GM18505 (cell line): ENCODE results near the gene TRIM8.

Experiments used
- ATAC-seq: cut with Tn5 transposase; IDR thresholded peaks from one replicate; pipeline ENCODE4 v1.9.1; 2021; ENCODE audit not compliant: unreplicated experiment
- POLR2A ChIP-seq: IDR thresholded peaks from 4 replicates; pipeline ENCODE4 v1.6.1; 2011; ENCODE audit warnings: borderline replicate concordance; ENCODE audit not compliant: insufficient read depth, insufficient read length; ENCODE audit errors: extremely low read depth

The TRIM8 gene

GRCh38 chr10:102673819-102674511, 29.7 kb downstream of the TRIM8 start:
- no peak for TF ChIP-seq POLR2A
- no peak for ATAC-seq

- TF ChIP-seq POLR2A: no peak
- ATAC-seq: no peak
Measured at GRCh38 chr10:102674566-102674965, 30.3 kb downstream of the TRIM8 start.

DNA sequence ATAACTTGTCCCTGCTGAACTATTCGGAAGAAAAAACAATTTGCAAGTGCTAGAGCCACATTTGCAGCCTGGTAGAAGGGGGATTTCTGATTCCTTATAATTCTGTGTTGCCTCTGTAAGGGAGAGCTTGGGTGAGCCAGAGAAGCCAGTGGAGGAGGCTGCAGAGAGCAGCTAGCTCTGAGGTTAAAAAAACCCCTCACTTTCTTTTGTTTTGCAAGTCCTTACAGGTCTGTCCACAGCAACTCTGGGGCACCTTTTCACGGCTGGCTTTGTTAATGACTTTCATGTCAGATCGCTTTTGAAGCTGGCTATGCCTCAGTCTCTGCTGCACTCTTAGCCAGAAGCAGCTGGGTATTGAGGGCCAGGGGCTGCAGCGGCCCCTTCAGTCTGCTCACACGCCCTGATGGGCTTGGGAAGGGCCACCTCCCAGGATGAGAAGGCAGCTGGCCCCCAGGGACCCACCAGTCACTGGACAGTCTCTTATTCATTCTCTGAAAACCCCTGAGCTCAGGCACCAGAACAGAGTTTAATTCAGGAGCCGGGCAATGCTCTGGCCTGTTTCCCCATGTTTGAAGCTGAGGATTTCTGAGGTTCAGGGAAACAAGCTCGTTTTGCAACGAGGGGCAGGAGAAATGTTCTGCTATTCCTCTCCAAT, 30.9 kb downstream of the TRIM8 start:
- ATAC-seq: no peak

DNA sequence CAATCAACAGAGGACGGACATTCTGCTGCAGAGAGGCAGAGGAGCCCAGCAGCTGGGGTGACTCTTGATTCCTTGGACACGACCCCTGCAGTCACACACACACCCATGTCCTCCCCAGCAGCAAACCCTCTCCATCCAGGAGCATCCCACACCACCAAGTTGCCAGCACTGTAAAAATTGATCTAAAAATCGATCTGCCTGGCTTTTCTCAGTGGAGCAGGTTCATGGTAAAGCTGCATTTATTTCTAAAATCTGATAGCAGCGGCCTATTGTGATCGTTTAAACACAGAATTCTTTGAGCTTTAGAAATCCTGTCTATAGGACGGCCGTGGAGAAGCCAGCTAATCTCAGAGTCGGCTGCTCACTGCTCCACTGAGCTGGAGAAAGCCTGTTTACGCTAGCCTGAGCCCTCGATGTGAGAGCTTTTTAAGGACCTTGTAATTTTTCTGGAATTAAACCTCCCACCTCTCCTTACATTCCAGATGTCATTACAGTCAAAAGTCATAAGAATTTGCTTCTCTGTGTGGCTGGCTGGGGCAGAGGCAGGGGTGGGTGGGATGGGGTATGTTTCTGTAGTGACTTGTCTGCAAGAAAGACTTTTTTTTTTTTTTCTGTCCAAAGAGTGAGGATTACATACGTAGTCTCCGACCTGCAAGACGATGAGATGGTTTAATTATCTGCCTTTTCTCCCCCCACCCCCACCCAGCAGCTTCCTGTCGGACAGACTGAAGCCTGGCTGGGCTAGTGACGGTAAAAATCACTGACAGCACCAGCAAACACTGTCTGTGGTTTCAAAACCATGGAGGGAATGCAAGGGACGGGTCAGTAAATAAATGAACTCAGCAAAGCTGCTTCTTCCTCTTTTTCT, 31.6 kb downstream of the TRIM8 start:
- ATAC-seq: no peak

More for the DNA sequence above, 30.9 kb downstream of the TRIM8 start:
- no peak for TF ChIP-seq POLR2A

GRCh38 chr10:102676534-102677315, 32.4 kb downstream of the TRIM8 start:
- no peak for TF ChIP-seq POLR2A
- no peak for ATAC-seq

More for the DNA sequence above, 31.6 kb downstream of the TRIM8 start:
- no peak for TF ChIP-seq POLR2A

GRCh38 chr10:102677331-102678067, 33.2 kb downstream of the TRIM8 start:
- no peak for ATAC-seq

DNA sequence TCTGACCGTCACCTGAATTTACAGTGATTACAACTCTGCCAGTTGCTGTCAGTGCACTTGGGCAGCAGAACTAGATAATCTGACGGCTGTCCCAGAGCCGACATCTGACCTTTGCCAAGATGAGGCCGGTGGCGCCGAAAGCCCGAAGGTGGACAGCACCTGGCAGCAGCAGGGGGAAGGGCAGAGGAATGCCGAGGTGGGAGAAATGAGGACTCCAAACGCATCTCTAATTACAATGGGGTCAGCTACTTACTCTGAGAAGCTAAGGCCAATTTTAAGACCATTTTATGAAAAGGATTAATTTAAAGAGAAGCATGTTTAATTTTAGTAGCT, 33.8 kb downstream of the TRIM8 start:
- TF ChIP-seq POLR2A: no peak
- ATAC-seq: no peak

More at GRCh38 chr10:102677331-102678067, 33.2 kb downstream of the TRIM8 start:
- TF ChIP-seq POLR2A: no peak

DNA sequence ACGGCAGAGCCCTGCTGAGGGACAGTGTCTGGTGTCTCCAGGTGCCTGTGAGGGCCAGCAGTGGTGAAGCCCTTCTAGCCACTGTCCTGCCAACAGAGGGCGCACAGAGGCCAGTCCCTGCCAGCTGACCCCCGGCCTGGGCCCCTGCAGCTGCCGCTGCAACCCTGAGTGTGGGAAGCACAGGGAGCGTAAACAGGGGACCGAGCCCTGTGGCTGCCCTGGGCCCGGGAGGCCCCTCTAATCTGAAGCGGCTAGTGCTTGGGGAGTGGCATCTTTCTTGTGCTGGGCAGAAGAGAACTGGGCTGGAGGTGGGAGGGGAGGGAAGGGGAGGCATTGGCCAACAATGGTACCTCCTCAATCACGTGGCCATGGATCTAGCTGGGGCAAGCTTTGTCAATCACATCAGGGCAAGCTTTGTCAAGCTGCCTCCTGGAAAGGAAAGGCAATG, 34.6 kb downstream of the TRIM8 start:
- no peak for TF ChIP-seq POLR2A
- no peak for ATAC-seq

GRCh38 chr10:102679596-102679995, 35.3 kb downstream of the TRIM8 start:
- ATAC-seq: no peak
- no peak for TF ChIP-seq POLR2A

GRCh38 chr10:102681696-102682095, 37.4 kb downstream of the TRIM8 start:
- no peak for TF ChIP-seq POLR2A
- ATAC-seq: no peak

DNA sequence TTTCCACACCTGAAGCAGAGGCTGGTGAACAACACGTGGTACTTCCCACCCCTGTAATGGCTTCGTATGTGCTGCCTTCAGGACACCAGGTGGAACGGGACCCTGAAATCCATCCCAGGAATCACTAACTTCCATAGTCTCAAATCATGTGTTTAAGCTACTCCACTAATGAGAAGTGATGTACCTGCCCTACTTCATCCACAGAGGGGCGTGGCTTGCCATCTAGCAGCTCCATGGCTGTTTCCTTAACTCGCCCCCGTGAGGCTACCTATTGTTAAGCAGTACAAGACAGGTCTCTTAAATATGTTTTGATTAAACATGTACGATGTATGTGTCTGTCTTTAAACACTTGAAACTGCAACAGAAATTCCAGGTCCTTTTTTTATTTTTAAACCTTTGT, 38.1 kb downstream of the TRIM8 start:
- ATAC-seq: no peak
- TF ChIP-seq POLR2A: no peak

DNA sequence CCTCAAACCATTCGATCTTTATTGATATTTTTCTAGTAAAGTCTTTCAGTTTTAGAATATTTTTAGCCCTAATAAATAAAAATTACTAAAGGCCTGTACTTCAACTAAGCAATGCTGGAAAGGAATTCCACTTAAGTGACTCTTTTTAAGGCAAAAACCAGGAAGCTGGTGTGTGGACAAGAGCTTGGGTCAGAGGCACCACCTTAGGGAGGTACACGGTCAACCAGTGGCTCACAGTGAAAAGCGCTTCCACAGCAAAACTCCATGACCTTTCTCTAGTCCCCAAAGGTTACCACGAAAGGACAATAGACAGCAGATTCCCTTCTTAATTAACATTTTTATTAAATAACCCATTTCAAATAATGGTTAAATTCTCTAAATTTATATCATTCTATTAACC, 38.7 kb downstream of the TRIM8 start:
- no peak for TF ChIP-seq POLR2A
- no peak for ATAC-seq
